GM12878 (cell line): ENCODE results near the gene FAM170B. TPM values are rescaled to one million over a fixed set of nuclear protein-coding genes. Genes with fewer than 3 reads are reported as not detected.

Experiments
- NFXL1 ChIP-seq: fragments of 450-650 bp; IDR thresholded peaks from 2 replicates; pipeline ENCODE4 v1.6.1; 2017; ENCODE audit warnings: antibody characterized with exemption, mild to moderate bottlenecking, borderline replicate concordance
- PAX5 ChIP-seq: IDR thresholded peaks from 2 replicates; pipeline ENCODE4 v1.6.1; 2011; ENCODE audit warnings: low read depth, low read length, borderline replicate concordance
- SMC3 ChIP-seq: IDR thresholded peaks from 2 replicates; pipeline ENCODE4 v1.6.1; 2011; ENCODE audit warnings: low read length, improper control_type of control experiment, borderline replicate concordance
- ZNF207 ChIP-seq: fragments of 450-650 bp; IDR thresholded peaks from 2 replicates; pipeline ENCODE4 v1.6.1; 2014; ENCODE audit warnings: antibody characterized with exemption, mild to moderate bottlenecking, borderline replicate concordance
- polyA plus RNA-seq, 11 experiments: library from polyadenylated mRNA; depleted of rRNA in 4 of 11; unstranded in 6 of 11; stranded (reverse) in 5 of 11; fragments of >200 nt; fragmentation: Nextera tagmentation in 4 of 11; fragmentation: Illumina TruSeq in 1 of 11; extraction: Ambion mirVana in 4 of 11; extraction: Trizol in 1 of 11; gene quantifications; 1 replicate in 1 of 11; 2 replicates in 10 of 11; pipeline versions ENCODE4 v1.2.1 to v1.2.3, GENCODE V29; 2011 to 2016; ENCODE audit warnings: inconsistent platforms in 2 of 11, missing spikeins in 2 of 11, low read depth in 1 of 11
- total RNA-seq, 4 experiments: library from RNA; depleted of rRNA in 3 of 4; stranded (reverse); fragments of >200 nt in 3 of 4; fragmentation: Illumina TruSeq in 1 of 4; extraction: Trizol in 1 of 4; gene quantifications; 2 replicates each; pipeline versions ENCODE4 v1.2.1 to v1.2.3, GENCODE V29; 2013 to 2021
- TF ChIP-seq, protein P1 (sequence below): IDR thresholded peaks from 2 replicates; pipeline ENCODE4 v1.6.1; 2012; ENCODE audit warnings: improper control_type of control experiment, low read depth, low read length; ENCODE audit not compliant: insufficient replicate concordance
- TF ChIP-seq, protein P2 (sequence below): fragments of 450-650 bp; IDR thresholded peaks from 2 replicates; pipeline ENCODE4 v1.6.1; 2017; ENCODE audit warnings: antibody characterized with exemption, mild to moderate bottlenecking, moderate library complexity

FAM170B gene
- total and polyA plus RNA-seq, 10 of the 15 experiments (the other 5 are each of a cell fraction or from before 2014, with no cell fraction given): not detected

DNA sequence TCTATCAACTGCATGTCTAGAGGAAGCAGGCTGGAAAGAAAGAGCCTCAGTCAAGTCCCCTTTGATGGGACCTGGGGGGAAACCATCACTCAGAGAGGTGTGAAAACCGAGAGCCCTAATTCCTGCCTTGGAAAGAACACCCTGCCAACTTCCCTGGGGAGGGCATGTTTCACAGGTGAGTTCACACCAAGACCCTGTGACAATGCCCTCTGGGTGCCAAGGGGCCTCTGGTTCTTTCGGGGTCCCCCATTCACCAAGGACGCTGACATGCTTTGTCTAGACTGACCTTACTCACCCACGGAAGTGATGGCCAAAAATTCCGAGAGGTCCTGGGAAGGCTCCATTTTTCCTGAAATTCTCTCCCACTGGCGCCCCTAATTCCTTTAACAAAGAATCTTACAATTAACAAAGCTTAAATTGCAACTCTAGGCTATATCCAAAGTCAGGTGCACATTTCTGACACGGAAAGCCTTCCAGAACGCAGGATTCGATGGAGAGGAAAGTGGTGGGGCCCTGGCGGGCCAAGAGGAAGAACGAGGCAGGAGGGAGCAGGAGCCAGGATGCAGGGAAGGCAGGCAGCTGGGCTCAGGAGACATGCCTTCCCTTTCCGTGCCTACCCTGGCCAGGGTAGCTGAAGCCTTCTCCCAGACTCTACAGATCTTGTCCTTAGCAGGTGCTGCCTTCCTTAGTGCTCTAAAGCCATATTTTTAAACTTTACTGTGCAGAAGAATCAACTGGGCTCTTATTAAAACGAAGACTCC lies 42.2 kb downstream of the FAM170B start (continued):
- TF ChIP-seq, protein P1, sequence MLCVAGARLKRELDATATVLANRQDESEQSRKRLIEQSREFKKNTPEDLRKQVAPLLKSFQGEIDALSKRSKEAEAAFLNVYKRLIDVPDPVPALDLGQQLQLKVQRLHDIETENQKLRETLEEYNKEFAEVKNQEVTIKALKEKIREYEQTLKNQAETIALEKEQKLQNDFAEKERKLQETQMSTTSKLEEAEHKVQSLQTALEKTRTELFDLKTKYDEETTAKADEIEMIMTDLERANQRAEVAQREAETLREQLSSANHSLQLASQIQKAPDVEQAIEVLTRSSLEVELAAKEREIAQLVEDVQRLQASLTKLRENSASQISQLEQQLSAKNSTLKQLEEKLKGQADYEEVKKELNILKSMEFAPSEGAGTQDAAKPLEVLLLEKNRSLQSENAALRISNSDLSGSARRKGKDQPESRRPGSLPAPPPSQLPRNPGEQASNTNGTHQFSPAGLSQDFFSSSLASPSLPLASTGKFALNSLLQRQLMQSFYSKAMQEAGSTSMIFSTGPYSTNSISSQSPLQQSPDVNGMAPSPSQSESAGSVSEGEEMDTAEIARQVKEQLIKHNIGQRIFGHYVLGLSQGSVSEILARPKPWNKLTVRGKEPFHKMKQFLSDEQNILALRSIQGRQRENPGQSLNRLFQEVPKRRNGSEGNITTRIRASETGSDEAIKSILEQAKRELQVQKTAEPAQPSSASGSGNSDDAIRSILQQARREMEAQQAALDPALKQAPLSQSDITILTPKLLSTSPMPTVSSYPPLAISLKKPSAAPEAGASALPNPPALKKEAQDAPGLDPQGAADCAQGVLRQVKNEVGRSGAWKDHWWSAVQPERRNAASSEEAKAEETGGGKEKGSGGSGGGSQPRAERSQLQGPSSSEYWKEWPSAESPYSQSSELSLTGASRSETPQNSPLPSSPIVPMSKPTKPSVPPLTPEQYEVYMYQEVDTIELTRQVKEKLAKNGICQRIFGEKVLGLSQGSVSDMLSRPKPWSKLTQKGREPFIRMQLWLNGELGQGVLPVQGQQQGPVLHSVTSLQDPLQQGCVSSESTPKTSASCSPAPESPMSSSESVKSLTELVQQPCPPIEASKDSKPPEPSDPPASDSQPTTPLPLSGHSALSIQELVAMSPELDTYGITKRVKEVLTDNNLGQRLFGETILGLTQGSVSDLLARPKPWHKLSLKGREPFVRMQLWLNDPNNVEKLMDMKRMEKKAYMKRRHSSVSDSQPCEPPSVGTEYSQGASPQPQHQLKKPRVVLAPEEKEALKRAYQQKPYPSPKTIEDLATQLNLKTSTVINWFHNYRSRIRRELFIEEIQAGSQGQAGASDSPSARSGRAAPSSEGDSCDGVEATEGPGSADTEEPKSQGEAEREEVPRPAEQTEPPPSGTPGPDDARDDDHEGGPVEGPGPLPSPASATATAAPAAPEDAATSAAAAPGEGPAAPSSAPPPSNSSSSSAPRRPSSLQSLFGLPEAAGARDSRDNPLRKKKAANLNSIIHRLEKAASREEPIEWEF: no peak
- TF ChIP-seq NFXL1 (no peak), ZNF207 (no peak), SMC3 (no peak), PAX5 (no peak)
- TF ChIP-seq, protein P2, sequence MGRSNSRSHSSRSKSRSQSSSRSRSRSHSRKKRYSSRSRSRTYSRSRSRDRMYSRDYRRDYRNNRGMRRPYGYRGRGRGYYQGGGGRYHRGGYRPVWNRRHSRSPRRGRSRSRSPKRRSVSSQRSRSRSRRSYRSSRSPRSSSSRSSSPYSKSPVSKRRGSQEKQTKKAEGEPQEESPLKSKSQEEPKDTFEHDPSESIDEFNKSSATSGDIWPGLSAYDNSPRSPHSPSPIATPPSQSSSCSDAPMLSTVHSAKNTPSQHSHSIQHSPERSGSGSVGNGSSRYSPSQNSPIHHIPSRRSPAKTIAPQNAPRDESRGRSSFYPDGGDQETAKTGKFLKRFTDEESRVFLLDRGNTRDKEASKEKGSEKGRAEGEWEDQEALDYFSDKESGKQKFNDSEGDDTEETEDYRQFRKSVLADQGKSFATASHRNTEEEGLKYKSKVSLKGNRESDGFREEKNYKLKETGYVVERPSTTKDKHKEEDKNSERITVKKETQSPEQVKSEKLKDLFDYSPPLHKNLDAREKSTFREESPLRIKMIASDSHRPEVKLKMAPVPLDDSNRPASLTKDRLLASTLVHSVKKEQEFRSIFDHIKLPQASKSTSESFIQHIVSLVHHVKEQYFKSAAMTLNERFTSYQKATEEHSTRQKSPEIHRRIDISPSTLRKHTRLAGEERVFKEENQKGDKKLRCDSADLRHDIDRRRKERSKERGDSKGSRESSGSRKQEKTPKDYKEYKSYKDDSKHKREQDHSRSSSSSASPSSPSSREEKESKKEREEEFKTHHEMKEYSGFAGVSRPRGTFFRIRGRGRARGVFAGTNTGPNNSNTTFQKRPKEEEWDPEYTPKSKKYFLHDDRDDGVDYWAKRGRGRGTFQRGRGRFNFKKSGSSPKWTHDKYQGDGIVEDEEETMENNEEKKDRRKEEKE: no peak
